Measurements from ENCODE around the gene LHPP. TPM values are rescaled to one million over a fixed set of nuclear protein-coding genes. Genes with fewer than 3 reads are reported as not detected.

Gene LHPP
- total RNA-seq, 1 experiment from 2014 or later, result 24.7 TPM

DNA sequence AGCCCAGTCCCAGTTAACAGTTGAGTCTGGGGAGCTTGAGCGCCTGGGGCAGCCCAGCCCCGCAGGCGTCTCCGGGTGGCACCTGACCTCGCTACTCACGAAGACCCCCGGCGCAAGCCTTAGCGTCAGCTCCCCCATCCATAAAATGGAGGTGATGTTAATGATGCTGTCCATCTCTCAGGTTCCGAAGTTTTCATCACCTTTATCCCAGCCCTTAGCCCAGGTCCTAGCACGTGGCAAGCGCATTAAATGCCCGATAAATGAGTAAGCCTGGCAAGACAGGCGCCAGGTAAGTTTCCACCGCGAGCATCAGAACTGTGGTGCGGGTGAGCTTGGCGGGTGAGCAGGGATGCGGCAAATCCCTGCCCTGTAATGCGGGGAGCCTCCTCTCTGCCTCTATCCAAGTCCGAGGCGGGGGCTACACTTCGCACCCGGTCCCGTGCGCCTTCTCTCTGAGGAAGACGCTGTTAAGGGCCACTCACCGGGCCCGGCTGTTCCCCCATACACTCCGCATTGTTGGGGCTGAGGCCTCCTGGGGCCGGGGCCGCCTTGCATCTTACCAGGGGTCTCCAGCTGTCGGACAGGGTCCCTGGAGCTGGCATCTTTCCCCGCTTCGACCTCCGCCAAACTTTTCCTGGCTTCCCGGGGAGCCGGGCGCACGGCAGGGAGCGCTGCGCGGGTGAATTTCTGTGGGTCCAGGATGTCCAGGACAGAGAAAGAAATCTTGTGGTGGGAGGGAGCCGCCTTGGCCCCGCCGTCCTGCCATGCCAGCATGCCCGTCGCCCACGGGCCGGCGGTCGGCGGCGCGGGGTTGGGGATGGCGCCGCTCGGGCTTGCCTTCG is 12.2 kb upstream of the LHPP start:
- TF ChIP-seq, protein P1, sequence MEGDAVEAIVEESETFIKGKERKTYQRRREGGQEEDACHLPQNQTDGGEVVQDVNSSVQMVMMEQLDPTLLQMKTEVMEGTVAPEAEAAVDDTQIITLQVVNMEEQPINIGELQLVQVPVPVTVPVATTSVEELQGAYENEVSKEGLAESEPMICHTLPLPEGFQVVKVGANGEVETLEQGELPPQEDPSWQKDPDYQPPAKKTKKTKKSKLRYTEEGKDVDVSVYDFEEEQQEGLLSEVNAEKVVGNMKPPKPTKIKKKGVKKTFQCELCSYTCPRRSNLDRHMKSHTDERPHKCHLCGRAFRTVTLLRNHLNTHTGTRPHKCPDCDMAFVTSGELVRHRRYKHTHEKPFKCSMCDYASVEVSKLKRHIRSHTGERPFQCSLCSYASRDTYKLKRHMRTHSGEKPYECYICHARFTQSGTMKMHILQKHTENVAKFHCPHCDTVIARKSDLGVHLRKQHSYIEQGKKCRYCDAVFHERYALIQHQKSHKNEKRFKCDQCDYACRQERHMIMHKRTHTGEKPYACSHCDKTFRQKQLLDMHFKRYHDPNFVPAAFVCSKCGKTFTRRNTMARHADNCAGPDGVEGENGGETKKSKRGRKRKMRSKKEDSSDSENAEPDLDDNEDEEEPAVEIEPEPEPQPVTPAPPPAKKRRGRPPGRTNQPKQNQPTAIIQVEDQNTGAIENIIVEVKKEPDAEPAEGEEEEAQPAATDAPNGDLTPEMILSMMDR (conservative IDR thresholded peaks at IDR 0.05), result no peak
- TF ChIP-seq EZH2 (IDR thresholded peaks at IDR 0.05; ENCODE audit: low read depth), result no peak
- ChIA-PET POLR2A (ENCODE audit: unreplicated experiment) (no interaction called here), CTCF (interaction anchor here (0.6 kb wide), 1 partner anchor 13 kb away, joined by 4 read pairs; no protein-coding TSS in a partner anchor)
- H3K9me2 ChIP-seq (ENCODE audit: insufficient read depth), result no peaks in the 10 kb centered on the region
- peaks cover 12% of the 10 kb centered on the region; the same call in 1 of the 2 replicates for H3K79me2 ChIP-seq (ENCODE audit: low read depth)
- no peaks in the 10 kb centered on the region for H3K9me3 ChIP-seq (ENCODE audit: insufficient read depth, low read depth)
- intact Hi-C loops (cut with micrococcal nuclease; ENCODE audit: unreplicated experiment), result no loop called here
- no TSS peak for BruUV-seq (replicated peaks)
- peak overlapping the region; percentile 59 for H3K4me3 ChIP-seq
- H4K20me1 ChIP-seq (ENCODE audit: insufficient read depth), result no peaks in the 10 kb centered on the region
- H3K4me1 ChIP-seq (replicated peaks; ENCODE audit: insufficient read depth), result peaks cover 13% of the 10 kb centered on the region; the same call in 1 of the 2 replicates
- H3K36me3 ChIP-seq (ENCODE audit: low read depth), result no peaks in the 10 kb centered on the region
- H3F3A ChIP-seq (ENCODE audit: insufficient read depth, low read depth), result no peaks in the 10 kb centered on the region
- no peaks in the 10 kb centered on the region for H3K27me3 ChIP-seq (ENCODE audit: insufficient read depth, low read depth)
- H3K27ac ChIP-seq, result 0 out of 2 replicates have a peak overlapping the region, but pooled peaks have one; percentile 6
- H2AFZ ChIP-seq, result no peak overlapping the region
- DNase-seq, result peak in 1 of 2 experiments; percentile 54
- peak overlapping the region; percentile 70 for H3K4me2 ChIP-seq

DNA sequence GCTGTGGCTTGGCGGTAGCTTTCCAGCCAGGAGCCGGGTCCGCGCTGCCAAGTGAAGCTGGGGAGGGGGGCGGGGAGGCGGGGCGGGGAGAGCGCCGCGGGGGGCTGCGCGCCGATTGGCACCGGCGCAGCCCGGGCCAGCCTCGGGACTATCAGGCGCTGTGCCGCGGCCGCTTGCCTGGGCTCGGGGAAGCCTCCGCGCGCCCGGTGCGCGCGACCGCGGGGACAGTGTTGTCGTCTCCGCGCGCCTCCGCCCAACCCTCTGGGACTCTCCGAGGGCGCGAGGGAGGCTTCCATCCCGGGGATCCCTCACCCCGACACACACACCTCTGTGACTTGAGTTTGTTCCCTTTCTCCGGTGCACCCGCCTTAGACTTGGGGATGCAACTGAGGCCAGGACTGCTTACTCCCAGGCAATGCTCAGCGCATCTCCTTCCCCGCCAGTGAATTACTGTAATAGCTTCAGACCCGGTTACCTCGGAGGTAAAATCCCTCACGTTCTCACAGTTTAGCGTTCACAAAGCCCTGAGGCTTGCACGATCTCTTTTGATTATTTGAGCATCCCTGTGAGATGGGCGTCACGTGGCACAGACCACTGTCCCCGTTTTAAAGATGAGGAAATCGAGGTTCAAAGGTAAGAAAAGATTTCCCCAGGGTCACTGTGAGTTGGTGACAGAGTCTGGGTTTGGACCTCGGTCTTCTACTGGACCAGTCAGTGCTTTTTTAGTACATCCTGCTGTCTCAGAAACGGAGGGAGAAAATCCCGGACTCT is 11.4 kb upstream of the LHPP start, which contains the start of gene NKX1-2:
NKX1-2 (minus strand) TSS at position 24 of the 771 bp plus-strand sequence. CDS start 92 bp downstream, outside the sequence.
- Histone ChIP-seq H3K27ac (0 out of 2 replicates have a peak within 1 kb of the TSS, but pooled peaks have one; percentile 6), H3K4me3 (peak within 1 kb of the TSS; percentile 59), H3K27me3 (ENCODE audit: insufficient read depth, low read depth) (no peaks in the 10 kb centered on the region), H3K9me3 (ENCODE audit: insufficient read depth, low read depth) (no peaks in the 10 kb centered on the region), H4K20me1 (ENCODE audit: insufficient read depth) (no peaks in the 10 kb centered on the region), H3K4me1 (replicated peaks; ENCODE audit: insufficient read depth) (peaks cover 13% of the 10 kb centered on the region; the same call in 1 of the 2 replicates), H3K36me3 (ENCODE audit: low read depth) (no peaks in the 10 kb centered on the region), H3K9me2 (ENCODE audit: insufficient read depth) (no peaks in the 10 kb centered on the region), H3F3A (ENCODE audit: insufficient read depth, low read depth) (no peaks in the 10 kb centered on the region), H2AFZ (0 out of 2 replicates have a peak within 1 kb of the TSS, but pooled peaks have one; percentile 31), H3K4me2 (peak within 1 kb of the TSS; percentile 70), H3K79me2 (ENCODE audit: low read depth) (peaks cover 12% of the 10 kb centered on the region; the same call in 1 of the 2 replicates)
- TF ChIP-seq, protein P1 (conservative IDR thresholded peaks at IDR 0.05), result no peak
- no peak for TF ChIP-seq EZH2 (IDR thresholded peaks at IDR 0.05; ENCODE audit: low read depth)
- CTCF ChIA-PET, result no interaction called here
- no TSS peak for BruUV-seq (replicated peaks)
- no peak for DNase-seq
- POLR2A ChIA-PET (ENCODE audit: unreplicated experiment), result no interaction called here
- intact Hi-C loops (cut with micrococcal nuclease; ENCODE audit: unreplicated experiment), result no loop called here

- Histone ChIP-seq H3K79me2 (ENCODE audit: low read depth) (peaks cover 12% of the 10 kb centered on the region; the same call in 1 of the 2 replicates), H3K36me3 (ENCODE audit: low read depth) (no peaks in the 10 kb centered on the region), H4K20me1 (ENCODE audit: insufficient read depth) (no peaks in the 10 kb centered on the region), H3K4me1 (replicated peaks; ENCODE audit: insufficient read depth) (peaks cover 13% of the 10 kb centered on the region; the same call in 1 of the 2 replicates), H3K27ac (no peak overlapping the region), H3K9me3 (ENCODE audit: insufficient read depth, low read depth) (no peaks in the 10 kb centered on the region), H3K27me3 (ENCODE audit: insufficient read depth, low read depth) (no peaks in the 10 kb centered on the region), H3K4me2 (peak overlapping the region; percentile 62), H2AFZ (no peak overlapping the region), H3K4me3 (peak overlapping the region; percentile 59; the same call in 1 of the 2 replicates), H3F3A (ENCODE audit: insufficient read depth, low read depth) (no peaks in the 10 kb centered on the region), H3K9me2 (ENCODE audit: insufficient read depth) (no peaks in the 10 kb centered on the region)
- TSS peak; percentile 64 for BruUV-seq (replicated peaks)
- no peak for TF ChIP-seq EZH2 (IDR thresholded peaks at IDR 0.05; ENCODE audit: low read depth)
- TF ChIP-seq, protein P1 (conservative IDR thresholded peaks at IDR 0.05), result no peak
- intact Hi-C loops (cut with micrococcal nuclease; ENCODE audit: unreplicated experiment), result no loop called here
- POLR2A ChIA-PET (ENCODE audit: unreplicated experiment), result no interaction called here
- CTCF ChIA-PET, result no interaction called here
- no peak for DNase-seq
Observed at GRCh38 chr10:124450783-124451057, 10.9 kb upstream of the LHPP start.
